ENCODE results near the gene ZFYVE21. TPM values are rescaled to one million over a fixed set of nuclear protein-coding genes. Genes with fewer than 3 reads are reported as not detected.

The ZFYVE21 gene
- polyA plus RNA-seq, 1 donor, result 54.0 TPM

DNA sequence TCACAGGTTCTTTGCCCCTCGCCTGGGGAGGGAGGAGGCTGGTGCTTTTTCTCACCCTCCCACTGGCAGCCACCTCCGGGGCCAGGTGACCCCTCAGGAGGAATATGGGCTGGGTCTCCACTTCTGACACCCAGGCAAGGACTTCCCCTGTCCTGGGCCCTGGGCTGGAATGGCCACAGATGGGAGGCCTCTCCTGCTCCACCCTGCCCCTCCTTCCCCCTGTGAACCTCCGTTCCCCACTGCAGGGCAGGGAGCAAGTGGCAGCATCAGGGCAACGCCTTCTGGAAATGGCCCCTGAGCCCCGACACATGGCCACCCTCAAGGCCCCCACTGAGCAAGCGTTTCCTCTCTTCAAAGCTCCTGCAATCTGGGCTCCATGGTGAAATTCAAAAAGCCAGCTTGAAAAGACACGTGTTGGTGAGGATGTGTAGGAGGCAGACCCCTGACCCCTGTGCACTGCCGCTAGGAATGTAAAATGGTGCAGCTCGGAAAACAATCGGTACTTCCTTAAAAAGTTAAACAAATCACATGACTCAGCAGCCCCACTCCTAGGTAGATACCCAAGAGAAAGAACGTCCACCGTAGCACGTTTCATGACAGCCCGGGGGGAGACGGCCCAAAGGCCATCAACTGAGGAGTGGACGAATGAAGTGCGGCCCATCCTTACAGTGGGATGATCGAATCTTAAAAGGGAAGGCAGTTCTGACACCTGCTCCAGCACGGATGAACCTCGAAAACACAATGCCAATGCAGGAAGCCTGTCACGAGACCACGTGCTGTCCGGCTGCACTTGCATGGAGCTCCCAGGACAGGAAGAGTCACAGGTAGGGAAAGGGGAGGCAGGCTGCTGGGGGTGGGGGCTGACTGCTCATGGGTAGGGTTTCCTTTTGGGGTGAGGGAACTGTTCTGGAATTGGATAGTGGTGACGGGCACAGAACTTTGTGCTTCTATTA is 11.9 kb upstream of the ZFYVE21 start:
- no peak for DNase-seq

DNA sequence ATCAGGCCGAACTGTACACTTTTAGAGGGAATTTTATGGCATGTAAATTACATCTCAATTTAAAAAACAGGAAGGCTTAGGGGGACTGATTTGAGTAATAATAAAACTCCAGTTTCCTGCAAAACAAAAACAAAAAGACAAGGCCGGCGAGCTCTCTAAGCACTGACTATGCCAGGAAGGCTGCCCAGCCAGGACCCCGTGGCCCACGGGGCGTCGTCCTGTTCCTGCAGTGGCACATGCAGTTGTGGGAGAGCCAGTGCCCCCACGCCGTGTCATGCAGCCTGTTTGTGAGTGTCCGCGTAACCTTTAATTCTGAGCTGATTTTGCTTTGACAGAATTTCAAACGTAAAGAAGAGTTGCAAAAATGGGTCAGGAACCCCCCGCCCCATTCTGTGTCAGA is 10.9 kb upstream of the ZFYVE21 start:
- no peak for DNase-seq

DNA sequence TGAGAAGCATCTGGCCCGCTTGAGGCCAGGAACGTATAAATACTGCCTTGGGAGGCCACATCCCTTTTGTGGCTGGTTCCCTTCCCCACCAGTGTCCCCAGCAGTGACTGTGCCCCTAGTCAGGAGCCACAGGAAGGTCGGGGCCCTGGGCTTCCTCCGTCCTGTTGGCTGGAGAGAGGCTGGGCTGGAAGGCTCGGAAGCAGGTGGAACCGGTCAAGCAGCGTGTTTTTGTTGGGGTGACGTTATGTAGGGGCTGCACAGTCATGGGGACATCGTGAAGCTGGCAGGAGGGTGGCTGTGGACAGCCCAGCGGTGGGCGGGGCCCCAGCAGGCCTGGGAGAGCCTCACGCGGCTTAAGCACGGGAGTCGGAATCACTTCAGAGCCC is 10.5 kb upstream of the ZFYVE21 start:
- no peak for DNase-seq

DNA sequence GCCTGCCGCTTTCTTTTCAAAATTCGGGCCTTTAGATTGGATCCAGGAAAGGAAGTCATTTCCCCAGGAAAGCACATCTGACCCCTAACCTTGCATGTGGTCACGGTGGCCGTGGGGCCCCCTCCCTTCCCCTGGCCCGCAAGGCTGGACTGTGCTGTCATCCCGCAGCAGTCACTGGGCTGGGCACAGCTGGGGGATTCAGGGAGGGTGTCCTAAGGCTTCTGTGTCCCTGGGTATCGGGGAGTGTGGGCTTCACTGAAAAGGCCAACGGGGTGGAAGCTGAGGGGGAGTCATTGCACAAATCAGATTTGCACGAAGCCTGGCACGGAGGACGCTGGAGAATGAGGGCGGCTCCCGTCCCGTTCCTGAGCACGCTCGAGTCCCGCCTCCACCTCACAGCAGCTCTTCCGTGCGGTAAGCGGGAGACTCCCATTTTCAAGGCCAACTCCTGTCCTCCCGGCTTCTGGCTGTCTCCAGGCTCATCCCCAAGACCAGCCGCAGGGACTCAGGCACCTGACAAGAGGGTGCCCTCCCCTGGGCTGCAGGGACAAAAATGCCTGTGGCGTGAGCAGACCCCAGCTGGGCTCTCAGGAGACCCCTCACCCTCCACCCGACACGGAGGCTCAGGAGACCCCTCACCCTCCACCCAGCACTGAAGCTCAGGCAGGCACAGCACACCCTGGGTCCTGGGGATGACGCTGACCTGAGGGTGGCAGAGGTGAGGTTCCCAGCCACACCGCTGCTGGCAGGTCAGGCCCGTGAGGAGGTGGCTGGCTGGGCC is 9.9 kb upstream of the ZFYVE21 start:
- no peak for DNase-seq

DNA sequence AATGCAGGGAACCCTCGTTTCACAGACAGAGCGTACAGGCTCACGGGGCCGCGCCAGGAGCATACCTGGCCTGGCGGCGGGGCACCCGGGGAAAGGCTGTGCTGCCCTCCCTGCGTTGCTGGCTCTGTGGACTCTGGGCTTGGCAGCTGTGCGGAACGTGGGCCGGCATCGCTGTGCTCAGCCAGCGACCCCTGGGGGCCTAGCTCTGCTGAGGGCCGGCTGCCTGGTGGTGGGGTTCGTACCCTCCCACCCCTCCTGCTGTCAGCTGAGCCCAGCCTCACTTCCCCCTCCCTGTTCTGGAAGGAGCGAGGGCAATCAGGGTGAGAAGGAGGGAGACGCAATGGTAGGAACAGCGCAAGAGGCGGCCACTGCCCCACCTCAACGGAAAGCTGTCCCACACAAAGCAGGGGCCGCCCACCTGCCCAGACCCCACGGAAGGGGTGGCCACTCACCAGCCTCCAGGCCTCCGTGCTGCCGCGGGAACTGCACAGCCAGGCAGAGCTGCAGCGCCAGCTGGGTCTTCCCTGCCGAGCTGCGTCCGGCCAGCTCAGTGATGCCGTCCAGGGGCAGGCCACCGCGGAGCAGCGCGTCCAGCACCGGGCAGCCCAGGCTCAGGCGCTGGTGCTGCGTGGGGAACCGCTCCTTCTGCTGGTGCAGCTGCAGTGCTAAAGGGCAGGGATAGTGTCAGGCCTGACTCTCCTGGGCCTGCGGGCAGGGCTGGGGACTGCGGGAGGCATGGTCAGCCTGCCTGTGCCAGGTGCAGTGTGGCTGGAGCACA is 8.9 kb upstream of the ZFYVE21 start:
- no peak for DNase-seq

DNA sequence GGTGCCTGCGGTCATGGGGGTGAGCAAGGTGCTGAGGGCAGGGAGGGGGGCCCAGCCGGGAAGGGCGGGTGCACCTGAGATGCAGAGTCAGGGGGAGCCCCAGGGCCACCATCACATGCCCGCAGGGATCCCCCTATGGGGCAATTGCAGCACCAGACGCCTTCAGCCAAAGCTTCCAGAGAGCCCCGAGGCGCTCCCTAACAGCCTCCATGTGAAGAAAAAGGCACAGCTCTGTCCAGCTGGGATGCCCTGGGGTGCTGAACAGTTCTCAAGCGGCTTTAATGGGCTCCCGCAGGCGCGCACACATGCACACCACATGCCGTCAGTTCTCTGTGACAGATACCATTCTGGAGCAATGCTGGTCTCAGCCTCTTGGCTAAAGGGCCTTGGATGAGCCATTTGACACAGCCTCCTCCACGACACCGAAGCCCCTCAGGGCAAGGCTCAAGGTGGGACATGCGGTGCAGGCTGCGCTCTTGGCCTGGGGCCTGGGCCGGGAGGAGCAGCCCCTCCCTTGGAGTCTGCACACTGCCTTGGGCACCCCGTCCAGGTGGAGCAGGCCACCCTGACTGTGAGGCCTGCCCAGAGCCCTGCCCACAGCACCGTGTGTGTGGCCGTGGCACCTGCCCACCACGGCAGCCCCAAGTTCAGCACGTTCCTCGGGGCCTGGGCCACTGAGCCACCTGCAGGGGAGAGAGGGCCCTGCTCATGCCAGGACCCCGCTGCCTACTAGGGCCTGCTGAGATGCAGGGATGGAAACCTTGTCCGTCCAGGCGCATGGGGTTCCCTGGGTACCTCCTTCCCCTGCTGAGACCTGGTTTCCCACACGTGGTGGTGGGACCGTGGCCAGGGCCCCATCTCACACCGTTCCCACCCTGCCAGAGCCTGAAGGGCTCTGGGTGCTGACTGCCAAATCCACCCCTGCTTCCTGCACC is 8.0 kb upstream of the ZFYVE21 start:
- DNase-seq, result no peak

DNA sequence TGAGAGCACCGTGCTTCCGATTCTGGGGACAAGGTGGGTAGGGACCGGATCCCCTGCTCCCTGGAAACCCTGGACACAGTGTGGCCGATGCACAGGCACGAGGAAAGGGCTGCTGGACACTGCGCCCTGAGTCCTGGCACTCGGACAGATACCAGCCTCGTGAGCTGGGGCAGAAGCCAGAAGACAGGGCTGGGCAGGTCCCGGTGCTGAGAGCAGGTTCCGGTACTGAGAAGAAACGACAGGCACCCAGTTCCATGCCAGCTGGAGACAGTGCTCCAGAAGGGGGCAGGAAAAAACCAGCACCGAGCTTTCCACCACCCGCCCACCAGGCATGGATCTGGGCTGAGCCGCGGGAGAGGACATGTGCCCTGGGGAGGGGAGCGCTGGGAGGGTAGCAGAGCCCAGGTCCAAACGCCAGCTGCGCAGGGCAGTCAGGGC is 6.8 kb upstream of the ZFYVE21 start:
- no peak for DNase-seq

DNA sequence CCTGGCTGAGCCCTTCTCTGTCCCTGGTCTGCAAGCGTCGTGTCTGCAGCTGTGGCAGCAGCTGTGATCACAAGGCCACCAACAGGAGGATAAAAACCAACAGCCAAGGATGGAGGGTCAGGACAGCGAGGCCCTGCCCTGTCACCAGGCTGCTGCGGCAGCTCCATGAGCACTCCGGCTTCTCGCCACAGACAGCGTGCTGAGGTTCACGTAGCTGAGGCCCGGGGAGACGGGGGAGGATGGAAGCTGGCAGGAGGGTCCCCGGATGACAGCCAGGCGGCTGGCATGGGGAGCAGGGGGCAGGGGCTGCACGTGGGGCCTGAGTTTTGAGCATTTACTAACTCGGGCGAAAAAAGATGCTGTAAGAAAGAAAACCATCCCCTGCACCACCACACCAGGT is 5.8 kb upstream of the ZFYVE21 start:
- DNase-seq, result no peak

DNA sequence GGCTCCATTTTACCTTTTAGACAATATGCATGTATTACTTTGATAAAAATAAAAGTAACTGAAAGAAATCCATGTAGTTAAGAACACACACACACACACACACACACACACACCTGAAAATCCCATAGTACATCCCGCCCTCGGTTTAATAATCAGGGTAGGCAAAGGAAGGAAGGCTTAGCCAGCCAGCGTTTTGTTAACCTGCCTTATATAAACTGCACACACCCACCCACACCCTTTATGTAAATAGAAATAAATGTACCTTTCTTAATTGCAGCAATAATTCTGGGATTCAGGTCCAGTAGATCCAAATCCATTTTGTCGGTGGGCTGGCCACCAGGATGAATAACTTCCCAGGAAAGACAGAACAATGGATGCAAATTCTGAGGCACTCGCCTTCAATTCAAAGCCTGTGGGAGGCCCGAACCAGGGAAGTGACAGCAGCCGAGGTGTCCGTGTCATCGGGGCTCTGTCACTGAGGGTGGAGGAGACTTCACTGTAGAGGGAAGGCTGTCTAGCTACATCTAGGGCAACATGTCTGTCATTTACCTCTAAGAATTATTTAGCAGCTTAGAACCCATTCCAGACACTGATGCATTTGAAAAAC is 4.7 kb upstream of the ZFYVE21 start:
- no peak for DNase-seq

DNA sequence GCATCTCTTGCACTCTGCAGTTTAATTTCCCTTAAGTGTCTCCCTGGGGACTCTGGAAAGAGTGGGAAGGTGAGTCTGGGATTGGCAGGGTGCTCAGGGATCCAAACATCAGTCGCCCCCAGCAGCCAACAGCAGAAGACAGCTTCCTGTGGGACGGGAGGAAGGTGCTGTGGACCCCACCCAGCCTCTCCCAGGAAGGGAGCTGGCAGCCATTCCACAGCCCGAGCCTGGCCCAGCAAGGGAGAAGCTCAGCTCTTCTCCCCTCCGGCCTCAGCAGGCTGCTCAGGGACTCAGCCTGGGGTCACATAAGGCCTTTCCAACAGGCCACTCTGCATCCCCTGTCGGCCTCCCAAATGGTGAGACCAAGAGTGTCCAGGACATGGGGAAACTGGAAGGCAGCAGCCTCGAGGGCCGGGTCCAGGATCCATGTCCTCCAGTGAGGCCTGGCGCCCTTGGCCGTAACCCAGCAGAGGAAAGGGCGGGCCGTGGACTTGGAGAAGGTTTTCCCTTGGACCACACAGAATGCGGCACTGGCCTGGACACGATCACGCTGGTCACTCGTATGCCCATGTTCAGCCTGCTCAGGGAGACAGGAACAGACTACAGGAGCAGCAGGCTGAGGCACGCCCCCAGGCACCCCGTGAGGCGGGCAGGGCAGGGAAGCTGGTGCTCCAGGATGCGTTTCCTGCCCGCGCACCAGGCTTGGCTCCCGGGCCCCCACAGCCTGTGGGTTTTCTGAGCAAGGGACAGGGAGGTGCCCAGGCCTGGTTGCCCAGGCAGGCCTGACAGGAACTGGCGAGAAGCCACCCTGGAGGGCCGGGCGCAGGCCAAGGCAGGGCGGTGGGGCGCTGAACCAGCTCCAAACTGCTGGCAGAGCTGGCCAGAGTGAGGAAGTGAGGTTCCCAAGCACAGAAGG is 3.8 kb upstream of the ZFYVE21 start:
- no peak for DNase-seq

DNA sequence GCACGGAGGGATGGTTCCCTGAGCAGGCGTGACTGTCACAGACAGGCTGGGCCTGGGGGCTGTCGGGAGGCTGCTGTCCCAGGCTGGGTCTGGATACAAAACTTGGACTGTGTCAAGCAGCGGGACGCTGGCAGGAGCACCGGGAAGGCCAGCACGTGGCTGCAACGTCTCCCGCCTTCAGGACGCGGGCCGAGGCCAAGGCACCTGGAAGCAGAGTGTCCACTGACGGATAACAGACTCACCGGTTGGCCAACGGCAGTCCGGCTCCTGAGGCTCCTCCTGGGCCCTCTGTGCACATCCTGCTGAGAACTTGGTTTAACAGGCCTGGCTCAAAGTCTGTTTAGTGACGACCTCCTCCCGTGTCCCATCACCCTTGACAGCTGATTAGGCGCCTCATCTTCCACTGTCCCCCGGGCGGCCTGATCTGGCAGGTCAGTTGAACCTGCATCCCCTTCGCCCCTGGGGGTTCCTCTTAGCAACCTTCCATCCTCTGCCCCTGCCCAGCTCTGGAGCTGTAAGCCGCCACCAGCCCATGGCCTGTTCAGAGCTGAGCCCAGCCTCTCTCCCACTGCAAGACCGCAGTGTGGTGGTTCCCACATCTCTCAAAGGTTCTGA is 2.9 kb upstream of the ZFYVE21 start:
- DNase-seq, result no peak

DNA sequence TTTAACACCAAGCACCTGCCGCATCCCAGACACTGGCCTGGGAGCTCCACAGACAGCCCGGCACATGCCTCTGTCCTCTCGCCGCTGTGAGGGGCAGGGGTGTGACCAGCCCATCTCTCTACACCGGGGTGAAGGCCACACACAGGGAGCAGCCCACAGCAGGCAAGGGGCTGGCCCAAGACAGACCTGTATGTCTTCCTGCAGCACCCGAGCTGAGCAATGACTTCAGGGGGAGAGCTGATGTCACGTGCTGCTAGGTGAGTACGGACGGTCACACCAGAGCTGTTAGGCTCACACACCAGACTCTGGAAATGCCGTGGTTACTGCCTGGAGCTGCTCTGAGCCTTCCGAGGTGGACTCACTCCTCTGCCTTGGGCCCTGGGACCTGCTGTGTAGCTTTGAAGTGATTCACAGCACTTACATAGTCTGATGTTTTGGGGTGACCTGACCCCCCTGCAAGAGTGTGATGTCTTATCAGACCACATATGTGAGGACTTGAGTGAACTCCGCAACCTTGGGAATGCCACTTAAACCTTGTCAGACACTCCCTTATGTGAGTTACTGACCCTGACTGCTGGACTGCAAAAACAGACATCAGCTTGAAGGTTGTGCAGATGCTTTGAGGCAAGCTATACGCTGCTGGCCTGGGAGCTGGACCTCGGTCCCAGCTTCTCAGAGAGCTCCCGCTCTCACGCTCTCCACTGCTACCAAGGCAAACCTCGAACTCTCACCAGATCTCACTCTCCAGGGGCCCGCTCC is 2.1 kb upstream of the ZFYVE21 start:
- DNase-seq, result no peak

DNA sequence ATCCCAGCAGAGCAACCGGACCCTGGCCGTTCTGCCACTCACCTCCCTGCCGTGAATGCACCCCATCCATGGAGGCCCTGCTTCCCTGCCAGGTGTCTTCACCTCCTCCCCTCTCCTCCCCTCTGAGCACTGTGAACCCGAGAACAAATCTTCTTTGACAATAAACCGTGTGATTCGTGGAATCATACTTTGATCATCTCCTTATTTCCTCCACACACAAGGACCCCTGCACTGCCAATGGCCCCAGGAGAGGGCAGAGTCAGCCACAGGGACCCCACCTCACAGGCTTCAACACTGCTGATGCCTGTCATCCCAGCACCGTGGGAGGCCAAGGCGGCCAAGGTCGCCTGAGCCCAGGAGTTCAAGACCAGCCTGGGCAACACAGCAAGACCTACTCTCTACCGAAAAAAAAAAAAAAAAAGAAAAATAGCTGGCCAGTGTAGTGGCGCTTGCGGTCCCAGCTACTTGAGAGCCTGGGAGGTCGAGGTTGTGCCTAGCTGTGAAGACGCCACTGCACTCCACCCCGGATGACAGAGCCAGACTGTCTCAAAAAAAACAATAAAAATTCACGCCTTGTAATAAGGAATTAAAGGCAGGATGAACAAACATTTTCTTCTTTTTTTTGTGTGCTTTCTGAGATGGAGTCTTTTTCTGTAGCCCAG is 1.4 kb upstream of the ZFYVE21 start:
- DNase-seq, result no peak

DNA sequence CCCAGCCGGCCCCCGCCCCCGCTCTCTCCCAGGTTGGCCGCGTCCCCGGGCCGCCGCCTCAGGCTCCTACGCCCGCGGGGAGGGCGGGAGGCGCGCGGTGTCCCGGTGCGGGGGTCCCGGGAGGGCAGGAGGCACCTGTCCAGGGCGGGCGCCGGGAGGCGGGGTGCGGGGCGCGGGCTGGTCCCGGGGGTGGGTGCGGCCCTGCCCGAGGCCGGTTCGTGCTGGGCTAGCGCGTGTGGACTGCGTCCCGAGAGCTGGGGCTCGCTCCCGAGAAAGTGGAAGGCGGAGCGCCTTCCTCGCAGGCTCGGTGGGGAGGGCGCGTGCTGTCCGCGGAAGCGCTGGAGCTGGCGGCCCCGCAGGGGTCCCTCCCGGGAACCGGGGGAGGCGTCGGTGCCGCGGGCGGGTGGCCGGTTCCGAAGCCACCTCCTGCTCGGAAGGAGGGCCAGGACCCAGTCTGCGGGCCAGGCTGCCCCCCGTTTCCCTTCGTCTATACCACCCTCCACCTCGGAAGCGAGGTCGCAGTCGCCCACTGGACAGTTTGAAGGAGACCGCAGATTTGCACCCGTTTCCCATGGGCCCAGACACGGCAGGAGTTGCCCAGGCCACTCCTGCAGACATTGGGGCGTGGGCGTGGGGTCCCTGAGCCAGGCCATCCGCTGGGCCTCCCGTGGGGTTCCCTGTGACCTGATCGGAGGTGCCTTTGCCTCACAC is 636 bp downstream of the ZFYVE21 start:
- no peak for DNase-seq

DNA sequence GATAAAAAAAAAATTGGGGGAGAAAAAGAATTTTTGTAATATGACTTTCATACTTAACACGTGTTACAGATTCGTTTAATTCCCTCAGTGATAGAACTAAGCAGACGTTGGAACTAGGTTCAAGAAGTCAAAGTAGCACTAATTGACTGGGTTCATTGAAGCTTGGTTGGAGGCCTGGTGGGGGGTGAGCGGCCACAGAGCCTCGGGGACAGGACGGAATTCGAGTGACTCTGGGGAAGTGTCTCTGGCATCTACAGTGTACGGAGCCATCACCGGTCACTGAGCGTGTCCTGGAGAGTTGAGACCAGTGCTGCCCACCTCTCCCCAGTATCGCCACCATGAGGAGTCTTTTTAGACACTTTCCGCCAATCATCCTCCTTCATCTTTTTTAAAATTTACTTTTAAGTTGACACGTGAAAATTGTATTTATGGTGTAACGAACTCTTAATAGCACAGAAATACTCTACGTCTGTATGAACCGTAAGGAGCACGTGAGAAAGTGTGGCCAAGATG is 1.3 kb downstream of the ZFYVE21 start:
- DNase-seq, result no peak

DNA sequence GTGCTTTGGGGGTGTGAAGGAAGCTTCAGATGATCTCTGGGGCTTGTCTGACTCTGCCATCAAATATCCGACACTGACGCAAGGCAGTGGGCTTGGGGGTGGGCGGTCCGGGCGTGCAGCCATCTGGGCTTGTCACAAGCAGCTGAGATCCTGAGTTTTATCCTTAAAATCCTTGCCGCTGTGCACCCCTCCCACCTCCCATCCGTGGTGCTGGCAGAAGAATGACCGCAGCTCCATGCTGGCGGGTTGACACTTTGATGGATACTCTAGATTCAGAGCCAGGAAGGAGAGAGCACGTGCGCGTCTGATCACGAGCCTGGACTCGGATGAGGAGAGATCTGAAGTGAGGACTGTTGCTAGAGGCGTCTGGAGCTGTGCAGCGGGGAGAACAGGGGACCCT is 3.0 kb downstream of the ZFYVE21 start:
- no peak for DNase-seq

DNA sequence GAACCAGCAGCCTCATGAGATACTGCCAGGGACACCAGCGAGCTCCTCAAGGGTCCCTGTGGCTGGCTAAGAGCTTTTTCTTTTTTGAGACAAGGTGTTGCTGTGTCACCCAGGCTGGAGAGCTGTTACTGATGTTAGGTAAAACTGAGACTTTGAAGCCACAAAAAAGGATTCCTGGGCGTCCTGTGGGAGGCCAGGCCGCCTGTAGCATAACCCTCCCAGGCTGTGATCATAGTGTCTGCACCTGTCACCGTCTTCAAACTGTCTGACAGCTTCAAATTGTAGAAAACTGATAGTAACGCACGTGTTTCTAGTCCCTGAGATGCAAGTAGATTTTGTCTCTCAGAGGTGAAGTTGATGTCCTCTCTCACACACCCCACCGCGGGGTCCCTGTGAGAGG is 4.1 kb downstream of the ZFYVE21 start:
- no peak for DNase-seq

All from left kidney (tissue), 2 donors.